Endodermal cell (in vitro differentiated cells): ENCODE data around the gene WDR6. TPM values are rescaled to one million over a fixed set of nuclear protein-coding genes. Genes with fewer than 3 reads are reported as not detected.

Experiments
- DNase-seq: peaks from one replicate; pipeline ENCODE4 v3.0.0-alpha.2; 2017
- H3K27ac ChIP-seq: 2 replicates; pipeline ENCODE4 v1.5.1; 2013; ENCODE audit warnings: mild to moderate bottlenecking, low read depth, low read length, moderate library complexity
- H3K27me3 ChIP-seq: 2 replicates; pipeline ENCODE4 v1.6.1; 2013; ENCODE audit warnings: mild to moderate bottlenecking, low read length, moderate library complexity; ENCODE audit not compliant: insufficient read depth, control insufficient read depth, poor library complexity, severe bottlenecking
- H3K36me3 ChIP-seq: 2 replicates; pipeline ENCODE4 v1.7.0; 2013; ENCODE audit warnings: mild to moderate bottlenecking, low read length, moderate library complexity; ENCODE audit not compliant: control insufficient read depth, insufficient read depth
- H3K4me1 ChIP-seq: one replicate; pipeline ENCODE4 v1.7.0; 2013; ENCODE audit warnings: low read length; ENCODE audit not compliant: control insufficient read depth, insufficient read depth
- H3K4me3 ChIP-seq: 2 replicates; pipeline ENCODE4 v1.5.1; 2013; ENCODE audit warnings: mild to moderate bottlenecking, low read length, moderate library complexity
- H3K9ac ChIP-seq: 2 replicates; pipeline ENCODE4 v1.6.1; 2013; ENCODE audit warnings: mild to moderate bottlenecking, low read length, moderate library complexity; ENCODE audit not compliant: poor library complexity, severe bottlenecking; ENCODE audit errors: extremely low read depth
- H3K9me3 ChIP-seq: 2 replicates; pipeline ENCODE4 v1.6.1; 2013; ENCODE audit warnings: mild to moderate bottlenecking, low read length, moderate library complexity; ENCODE audit not compliant: control insufficient read depth
- H3K27ac Mint-ChIP-seq: 2 replicates; pipeline ENCODE4 v1.8.0; 2020; ENCODE audit warnings: mixed read lengths
- H3K27me3 Mint-ChIP-seq: 2 replicates; pipeline ENCODE4 v1.8.0; 2021; ENCODE audit warnings: mild to moderate bottlenecking, mixed read lengths; ENCODE audit not compliant: insufficient read depth
- H3K36me3 Mint-ChIP-seq: 2 replicates; pipeline ENCODE4 v1.8.0; 2020; ENCODE audit warnings: low read depth, mixed read lengths
- H3K4me1 Mint-ChIP-seq: 2 replicates; pipeline ENCODE4 v1.8.0; 2020; ENCODE audit warnings: mixed read lengths
- H3K4me3 Mint-ChIP-seq: 2 replicates; pipeline ENCODE4 v1.8.0; 2020; ENCODE audit warnings: mild to moderate bottlenecking, moderate library complexity, mixed read lengths
- H3K9me3 Mint-ChIP-seq: 2 replicates; pipeline ENCODE4 v1.8.0; 2020; ENCODE audit warnings: mild to moderate bottlenecking, mixed read lengths
- CTCF ChIP-seq: fragments of 200-600 bp; sonication (generic); conservative IDR thresholded peaks from 2 replicates; pipeline ENCODE4 v1.5.0; 2021; ENCODE audit warnings: antibody characterized with exemption, mild to moderate bottlenecking
- WGBS, 2 experiments: methylation state at CpG; one replicate each; pipeline versions ENCODE4 v1.1.5 to v1.1.7; 2013; ENCODE audit warnings: missing lambda C conversion rate in 2 of 2, mixed read lengths in 1 of 2; ENCODE audit not compliant: insufficient coverage in 1 of 2, insufficient read length in 1 of 2; 5-methylcytosine and 5-hydroxymethylcytosine counted together
- total RNA-seq, 2 donors: library from RNA; stranded (reverse); fragmentation: NEBNext Ultra II Directional in 1 of 2; extraction: Animal tissue kit (Norgen Biotek cat#: 25700) in 1 of 2; gene quantifications; 2 replicates in 1 of 2; 3 replicates in 1 of 2; pipeline ENCODE4 v1.2.1, GENCODE V29; 2021

The WDR6 gene
- total RNA-seq, 2 donors from 2014 or later, result 106 to 166 TPM

GRCh38 chr3:49026536-49026935 lies 19.3 kb downstream of the WDR6 start:
- Mint-ChIP-seq H3K9me3 (no peaks in the 10 kb centered on the region), H3K27ac (no peak overlapping the region), H3K4me3 (no peak overlapping the region), H3K4me1 (peaks cover 20% of the 10 kb centered on the region), H3K27me3 (no peaks in the 10 kb centered on the region), H3K36me3 (peaks cover 62% of the 10 kb centered on the region)
- 94 to 96% methylated on average over 3 of the region's 3 CpGs for WGBS, 2 experiments
- DNase-seq, result no peak
- Histone ChIP-seq H3K27me3 (no peaks in the 10 kb centered on the region), H3K9me3 (no peaks in the 10 kb centered on the region), H3K4me3 (no peak overlapping the region), H3K4me1 (peaks cover 6% of the 10 kb centered on the region), H3K9ac (no peak overlapping the region), H3K27ac (no peak overlapping the region), H3K36me3 (peaks cover 72% of the 10 kb centered on the region)
- no peak for TF ChIP-seq CTCF

- H3K9me3 Mint-ChIP-seq, result no peaks in the 10 kb centered on the region
- peaks cover 20% of the 10 kb centered on the region for H3K4me1 Mint-ChIP-seq
- H3K27me3 Mint-ChIP-seq, result no peaks in the 10 kb centered on the region
- DNase-seq, result no peak
- 97 to 100% methylated on average over 9 of the region's 9 CpGs for WGBS, 2 experiments
- no peak overlapping the region for H3K9ac ChIP-seq
- no peaks in the 10 kb centered on the region for H3K27me3 ChIP-seq
- no peaks in the 10 kb centered on the region for H3K9me3 ChIP-seq
- peaks cover 71% of the 10 kb centered on the region for H3K36me3 Mint-ChIP-seq
- no peak overlapping the region for H3K27ac ChIP-seq
- peaks cover 6% of the 10 kb centered on the region for H3K4me1 ChIP-seq
- H3K4me3 Mint-ChIP-seq, result peak overlapping the region; percentile 79
- peak overlapping the region; percentile 77 for H3K4me3 ChIP-seq
- H3K36me3 ChIP-seq, result peaks cover 83% of the 10 kb centered on the region
- no peak for TF ChIP-seq CTCF
- no peak overlapping the region for H3K27ac Mint-ChIP-seq
Observed at GRCh38 chr3:49027634-49028033, 20.4 kb downstream of the WDR6 start.

- WGBS, 2 experiments, result 87 to 92% methylated on average over 2 to 4 of the region's 4 CpGs
- Histone ChIP-seq H3K27me3 (no peaks in the 10 kb centered on the region), H3K9ac (peak overlapping the region; percentile 74), H3K36me3 (peaks cover 87% of the 10 kb centered on the region), H3K4me3 (peak overlapping the region; percentile 77), H3K9me3 (no peaks in the 10 kb centered on the region), H3K4me1 (peaks cover 6% of the 10 kb centered on the region), H3K27ac (no peak overlapping the region)
- DNase-seq, result no peak
- Mint-ChIP-seq H3K36me3 (peaks cover 71% of the 10 kb centered on the region), H3K9me3 (no peaks in the 10 kb centered on the region), H3K4me3 (peak overlapping the region; percentile 79), H3K4me1 (peaks cover 15% of the 10 kb centered on the region), H3K27ac (peak overlapping the region; percentile 98), H3K27me3 (no peaks in the 10 kb centered on the region)
- no peak for TF ChIP-seq CTCF
Observed at GRCh38 chr3:49028298-49028672, 21.1 kb downstream of the WDR6 start.
